SU-DHL-6 (cell line): Measurements from ENCODE around the gene ZFP36L2.

Experiments used
- H2AFZ ChIP-seq: fragments of 200-600 bp; sonication (generic); 2 replicates; pipeline ENCODE4 v1.6.1; 2014; ENCODE audit warnings: low read depth, mild to moderate bottlenecking, moderate library complexity, mixed read lengths, antibody characterized with exemption, low read length; ENCODE audit not compliant: severe bottlenecking
- H3F3A ChIP-seq: fragments of 200-600 bp; shearing (Covaris generic); 2 replicates; pipeline ENCODE4 v1.6.0; 2016; ENCODE audit warnings: antibody characterized with exemption, mild to moderate bottlenecking; ENCODE audit not compliant: insufficient read depth
- H3K27ac ChIP-seq: fragments of 200-600 bp; sonication (generic); 2 replicates; pipeline ENCODE4 v1.5.1; 2016; ENCODE audit warnings: low read depth, mild to moderate bottlenecking, low read length, moderate library complexity, mixed read lengths
- H3K27me3 ChIP-seq: fragments of 200-600 bp; sonication (generic), shearing (Covaris generic); 2 replicates; pipeline ENCODE4 v1.6.0; 2014; ENCODE audit warnings: mild to moderate bottlenecking, low read length
- H3K36me3 ChIP-seq: fragments of 200-600 bp; sonication (generic); 2 replicates; pipeline ENCODE4 v1.6.1; 2014; ENCODE audit warnings: mild to moderate bottlenecking, low read length, mixed read lengths
- H3K4me2 ChIP-seq: fragments of 300-600, 200-600 bp; shearing (Covaris generic), sonication (generic); 2 replicates; pipeline ENCODE4 v1.6.0; 2014; ENCODE audit warnings: low read length, low read depth, mild to moderate bottlenecking; ENCODE audit not compliant: poor library complexity, severe bottlenecking
- H3K4me3 ChIP-seq: fragments of 200-600 bp; sonication (generic); 2 replicates; pipeline ENCODE4 v1.5.1; 2014; ENCODE audit warnings: antibody characterized with exemption, low read length, mild to moderate bottlenecking, mixed read lengths; ENCODE audit not compliant: insufficient read depth, poor library complexity, severe bottlenecking
- H3K79me2 ChIP-seq: fragments of 200-600 bp; sonication (generic); 2 replicates; pipeline ENCODE4 v1.6.1; 2014; ENCODE audit warnings: mild to moderate bottlenecking, low read length, moderate library complexity; ENCODE audit not compliant: insufficient read depth
- H3K9ac ChIP-seq: fragments of 200-600 bp; sonication (generic); 2 replicates; pipeline ENCODE4 v1.7.0; 2014; ENCODE audit warnings: mild to moderate bottlenecking, low read length
- H3K9me2 ChIP-seq: fragments of 200-600 bp; sonication (generic); replicated peaks from 2 replicates; pipeline ENCODE4 v1.6.1; 2014; ENCODE audit warnings: low read length; ENCODE audit not compliant: insufficient read depth
- H3K9me3 ChIP-seq: fragments of 200-600 bp; sonication (generic); 2 replicates; pipeline ENCODE4 v1.6.1; 2014; ENCODE audit warnings: low read length, mixed read lengths; ENCODE audit not compliant: insufficient read depth
- H4K20me1 ChIP-seq: fragments of 200-600 bp; sonication (generic); 2 replicates; pipeline ENCODE4 v1.6.1; 2014; ENCODE audit warnings: low read depth, mild to moderate bottlenecking, antibody characterized with exemption, low read length, moderate library complexity, mixed read lengths
- CTCF ChIP-seq: fragments of 200-600 bp; sonication (generic); IDR thresholded peaks from one replicate; pipeline ENCODE4 v1.5.1; 2017; ENCODE audit warnings: antibody characterized with exemption, mild to moderate bottlenecking, low read length, moderate library complexity; ENCODE audit not compliant: insufficient read depth, poor library complexity, severe bottlenecking
- EZH2phosphoT487 ChIP-seq: fragments of 200-600 bp; sonication (generic), shearing (Covaris generic); conservative IDR thresholded peaks from 2 replicates; pipeline ENCODE4 v1.6.1; 2018; ENCODE audit warnings: mild to moderate bottlenecking, antibody characterized with exemption, low read length, moderate library complexity, mixed read lengths

ZFP36L2 gene

GRCh38 chr2:43185146-43185545, 41.3 kb downstream of the ZFP36L2 start:
- TF ChIP-seq CTCF = no peak
- no peak for TF ChIP-seq EZH2phosphoT487
- no peaks in the 10 kb centered on the region for H3K79me2 ChIP-seq
- no peaks in the 10 kb centered on the region for H3F3A ChIP-seq
- no peak overlapping the region for H3K27ac ChIP-seq
- H2AFZ ChIP-seq = no peak overlapping the region
- no peak overlapping the region for H3K9ac ChIP-seq
- no peaks in the 10 kb centered on the region for H3K9me2 ChIP-seq
- no peak overlapping the region for H3K4me3 ChIP-seq
- no peaks in the 10 kb centered on the region for H3K27me3 ChIP-seq
- no peaks in the 10 kb centered on the region for H3K9me3 ChIP-seq
- no peak overlapping the region for H3K4me2 ChIP-seq
- no peaks in the 10 kb centered on the region for H3K36me3 ChIP-seq
- no peaks in the 10 kb centered on the region for H4K20me1 ChIP-seq

- Histone ChIP-seq H3K4me3 (no peak overlapping the region), H3K9me2 (no peaks in the 10 kb centered on the region), H4K20me1 (no peaks in the 10 kb centered on the region), H3K27ac (no peak overlapping the region), H2AFZ (no peak overlapping the region), H3K36me3 (no peaks in the 10 kb centered on the region), H3F3A (no peaks in the 10 kb centered on the region), H3K79me2 (no peaks in the 10 kb centered on the region), H3K9me3 (no peaks in the 10 kb centered on the region), H3K4me2 (no peak overlapping the region), H3K27me3 (no peaks in the 10 kb centered on the region), H3K9ac (no peak overlapping the region)
- TF ChIP-seq EZH2phosphoT487 = no peak
- TF ChIP-seq CTCF = no peak
These were observed 42.0 kb downstream of the ZFP36L2 start for GRCh38 chr2:43184339-43184895.

GRCh38 chr2:43183743-43184142, 42.7 kb downstream of the ZFP36L2 start:
- Histone ChIP-seq H3K36me3 (no peaks in the 10 kb centered on the region), H3K27ac (no peak overlapping the region), H3F3A (no peaks in the 10 kb centered on the region), H3K9me3 (no peaks in the 10 kb centered on the region), H3K9me2 (no peaks in the 10 kb centered on the region), H3K79me2 (no peaks in the 10 kb centered on the region), H2AFZ (no peak overlapping the region), H3K4me3 (no peak overlapping the region), H4K20me1 (no peaks in the 10 kb centered on the region), H3K9ac (no peak overlapping the region), H3K4me2 (no peak overlapping the region), H3K27me3 (no peaks in the 10 kb centered on the region)
- no peak for TF ChIP-seq CTCF
- TF ChIP-seq EZH2phosphoT487 = no peak
